H1 (cell line): Measurements from ENCODE around the gene EOLA1. TPM values are rescaled to one million over a fixed set of nuclear protein-coding genes. Genes with fewer than 3 reads are reported as not detected.
"Not testable (repeated sequence)": the region's sequence is repeated elsewhere in the genome, so short reads cannot be mapped to it uniquely, and the experiment has no call there.

ENCODE experiments used
- CTCF ChIA-PET: fragments of 300-600 bp; sonication (Branson Sonifier 250); formaldehyde crosslinking; loops from one replicate; lab custom pipeline; 2021; ENCODE audit not compliant: partially characterized antibody; lab: Charles Lee
- POLR2A ChIA-PET: fragments of 300-600 bp; sonication (Branson Sonifier 250); formaldehyde crosslinking; loops from one replicate; lab custom pipeline; 2021; ENCODE audit warnings: inconsistent platforms; ENCODE audit not compliant: partially characterized antibody; lab: Charles Lee
- DNase-seq, 2 experiments: peaks; one replicate each; pipeline versions ENCODE4 v3.0.0 to v3.0.0-alpha.2; 2010 to 2022; ENCODE audit warnings: low spot score in 2 of 2, low read depth in 1 of 2, mixed read lengths in 1 of 2
- FAIRE-seq: peaks from 2 replicates; lab custom pipeline; 2011; peaks lifted over from hg19 to GRCh38; lab: Jason Lieb, UNC
- H2AFZ ChIP-seq: 2 replicates; pipeline ENCODE4 v1.8.1; 2012; ENCODE audit warnings: low read length, inconsistent platforms
- H2AK5ac ChIP-seq: 2 replicates; pipeline ENCODE4 v1.6.1; 2013; ENCODE audit warnings: low read depth, low read length
- H2BK120ac ChIP-seq: replicated peaks from 2 replicates; pipeline ENCODE3; 2013; ENCODE audit warnings: low read depth, low read length, inconsistent platforms
- H2BK12ac ChIP-seq: 2 replicates; pipeline ENCODE4 v1.6.1; 2013; ENCODE audit warnings: low read depth, low read length
- H2BK15ac ChIP-seq: 2 replicates; pipeline ENCODE4 v1.6.1; 2013; ENCODE audit warnings: low read length
- H2BK20ac ChIP-seq: 2 replicates; pipeline ENCODE4 v1.6.1; 2013; ENCODE audit warnings: low read length
- H2BK5ac ChIP-seq: 2 replicates; pipeline ENCODE4 v1.6.1; 2013; ENCODE audit warnings: low read depth, low read length
- H3K14ac ChIP-seq: 2 replicates; pipeline ENCODE4 v1.6.1; 2013; ENCODE audit warnings: inconsistent platforms; ENCODE audit not compliant: insufficient read length
- H3K18ac ChIP-seq: 2 replicates; pipeline ENCODE4 v1.6.1; 2013; ENCODE audit warnings: low read length; ENCODE audit errors: extremely low read depth
- H3K23ac ChIP-seq: 2 replicates; pipeline ENCODE4 v1.6.1; 2013; ENCODE audit warnings: inconsistent platforms; ENCODE audit not compliant: insufficient read length
- H3K23me2 ChIP-seq: 2 replicates; pipeline ENCODE4 v1.6.1; 2013; ENCODE audit warnings: low read depth, low read length
- H3K27ac ChIP-seq: 2 replicates; pipeline ENCODE4 v1.6.1; 2011; ENCODE audit warnings: low read depth, low read length, inconsistent platforms
- H3K27me3 ChIP-seq, 4 experiments: replicated peaks in 1 of 4; 1 replicate in 1 of 4; 2 replicates in 3 of 4; pipeline versions ENCODE4 v1.6.1 to v1.8.1; 2011 to 2013; ENCODE audit warnings: low read length in 3 of 4, mild to moderate bottlenecking in 3 of 4, inconsistent platforms in 2 of 4, mixed read lengths in 2 of 4, moderate library complexity in 1 of 4; ENCODE audit not compliant: control insufficient read depth in 3 of 4, insufficient read depth in 3 of 4; ENCODE audit errors: extremely low read depth in 1 of 4
- H3K36me3 ChIP-seq, 4 experiments: 2 replicates each; pipeline versions ENCODE4 v1.6.1 to v1.8.1; 2011 to 2013; ENCODE audit warnings: mild to moderate bottlenecking in 4 of 4, low read length in 3 of 4, moderate library complexity in 2 of 4, control low read depth in 1 of 4, inconsistent platforms in 1 of 4; ENCODE audit not compliant: insufficient read depth in 4 of 4, control insufficient read depth in 2 of 4
- H3K4ac ChIP-seq: replicated peaks from 2 replicates; pipeline ENCODE3; 2013; ENCODE audit warnings: low read length, low read depth, mixed read lengths, inconsistent platforms; ENCODE audit not compliant: insufficient read length
- H3K4me1 ChIP-seq, 4 experiments: replicated peaks in 1 of 4; 1 replicate in 1 of 4; 2 replicates in 3 of 4; pipeline versions ENCODE4 v1.6.1 to v1.8.1; 2011 to 2013; ENCODE audit warnings: low read length in 3 of 4, inconsistent platforms in 2 of 4, mixed read lengths in 1 of 4; ENCODE audit not compliant: insufficient read depth in 4 of 4, control insufficient read depth in 3 of 4
- H3K4me2 ChIP-seq, 2 experiments: 2 replicates each; pipeline versions ENCODE4 v1.6.1 to v1.8.1; 2011 to 2013; ENCODE audit warnings: low read depth in 2 of 2, low read length in 2 of 2, control low read depth in 1 of 2, inconsistent platforms in 1 of 2, mild to moderate bottlenecking in 1 of 2; ENCODE audit not compliant: insufficient read depth in 1 of 2
- H3K4me3 ChIP-seq, 4 experiments: fragments of 200-600, 300-600 bp in 1 of 4; sonication (generic), shearing (Covaris generic), sonication (Bioruptor Twin) in 1 of 4; 2 replicates each; pipeline versions ENCODE4 v1.5.1 to v1.8.1; 2011 to 2016; ENCODE audit warnings: low read length in 4 of 4, low read depth in 3 of 4, control low read depth in 2 of 4, inconsistent platforms in 2 of 4, mild to moderate bottlenecking in 2 of 4, mixed read lengths in 1 of 4, moderate library complexity in 1 of 4; ENCODE audit not compliant: insufficient read depth in 2 of 4; ENCODE audit errors: extremely low read depth in 1 of 4
- H3K56ac ChIP-seq: replicated peaks from 2 replicates; pipeline ENCODE3; 2013; ENCODE audit warnings: low read depth, mild to moderate bottlenecking, mixed read lengths, low read length, inconsistent platforms; ENCODE audit not compliant: insufficient read length
- H3K79me1 ChIP-seq: 2 replicates; pipeline ENCODE4 v1.6.1; 2013; ENCODE audit warnings: low read depth, low read length, control low read depth
- H3K79me2 ChIP-seq, 2 experiments: 2 replicates each; pipeline versions ENCODE4 v1.6.1 to v1.8.1; 2012 to 2013; ENCODE audit warnings: low read length in 2 of 2, mild to moderate bottlenecking in 2 of 2, inconsistent platforms in 1 of 2; ENCODE audit not compliant: insufficient read depth in 2 of 2, control insufficient read depth in 1 of 2
- H3K9ac ChIP-seq, 4 experiments: replicated peaks in 1 of 4; 1 replicate in 1 of 4; 2 replicates in 3 of 4; pipeline versions ENCODE4 v1.6.1 to v1.8.1; 2011 to 2013; ENCODE audit warnings: low read depth in 3 of 4, low read length in 3 of 4, control low read depth in 2 of 4, mild to moderate bottlenecking in 2 of 4, moderate library complexity in 2 of 4, inconsistent platforms in 1 of 4; ENCODE audit errors: extremely low read depth in 1 of 4
- H3K9me3 ChIP-seq, 2 experiments: 2 replicates each; pipeline versions ENCODE4 v1.6.1 to v1.8.1; 2012 to 2013; ENCODE audit warnings: mild to moderate bottlenecking in 2 of 2, moderate library complexity in 2 of 2, control low read depth in 1 of 2, inconsistent platforms in 1 of 2, low read depth in 1 of 2, low read length in 1 of 2, mixed read lengths in 1 of 2; ENCODE audit not compliant: insufficient read depth in 2 of 2
- H4K20me1 ChIP-seq, 2 experiments: replicated peaks in 1 of 2; 2 replicates each; pipeline versions ENCODE3 to v1.8.1; 2011 to 2013; ENCODE audit warnings: inconsistent platforms in 2 of 2, low read length in 2 of 2, mild to moderate bottlenecking in 1 of 2; ENCODE audit not compliant: insufficient read depth in 2 of 2, control insufficient read depth in 1 of 2
- H4K5ac ChIP-seq: 2 replicates; pipeline ENCODE4 v1.6.1; 2013; ENCODE audit warnings: low read length, low read depth, mixed read lengths, inconsistent platforms; ENCODE audit not compliant: insufficient read length
- H4K8ac ChIP-seq: 2 replicates; pipeline ENCODE4 v1.8.0; 2013; ENCODE audit warnings: mild to moderate bottlenecking, moderate library complexity, low read length, inconsistent platforms; ENCODE audit not compliant: insufficient read depth; ENCODE audit errors: extremely low read depth
- H4K91ac ChIP-seq: replicated peaks from 2 replicates; pipeline ENCODE3; 2013; ENCODE audit warnings: low read length, mixed read lengths, inconsistent platforms; ENCODE audit not compliant: insufficient read length
- WGBS, 2 experiments: shearing (Covaris generic) in 1 of 2; methylation state at CpG; one replicate each; pipeline versions ENCODE4 v1.1.6 to v1.1.7; 2013 to 2015; ENCODE audit warnings: low lambda C conversion rate in 2 of 2, mixed read lengths in 2 of 2, inconsistent platforms in 1 of 2, low coverage in 1 of 2, missing lambda C conversion rate in 1 of 2; ENCODE audit not compliant: insufficient replicate concordance in 2 of 2, insufficient coverage in 1 of 2, insufficient read length in 1 of 2; ENCODE audit errors: extremely low coverage in 1 of 2, missing lambda C conversion rate in 1 of 2; 5-methylcytosine and 5-hydroxymethylcytosine counted together
- polyA plus RNA-seq, 7 experiments: library from polyadenylated mRNA; depleted of rRNA in 3 of 7; stranded (reverse) in 5 of 7; unstranded in 2 of 7; fragments of >200 nt in 5 of 7; fragments of 200-250 nt in 2 of 7; gene quantifications; 1 replicate in 5 of 7; 2 replicates in 1 of 7; 4 replicates in 1 of 7; pipeline versions ENCODE4 v1.2.1 to v1.2.3, GENCODE V29; 2011 to 2013; ENCODE audit warnings: missing spikeins in 2 of 7, mixed read lengths in 2 of 7
- total RNA-seq: library from RNA; stranded (reverse); fragmentation: NEBNext Ultra II Directional; extraction: Animal tissue kit (Norgen Biotek cat#: 25700); gene quantifications from 2 replicates; pipeline ENCODE4 v1.2.1, GENCODE V29; 2021

The EOLA1 gene
- total and polyA plus RNA-seq, 2 of the 8 experiments (the other 6 are each of a cell fraction or from before 2014, with no cell fraction given): 5.4 to 7.6 TPM

GRCh38 chrX:149555251-149555650, 14.4 kb downstream of the EOLA1 start:
- H2AK5ac ChIP-seq, H3K4me1 ChIP-seq, H2BK20ac ChIP-seq, H4K91ac ChIP-seq, CTCF ChIA-PET, H2BK5ac ChIP-seq, DNase-seq, H2BK15ac ChIP-seq, H4K5ac ChIP-seq, H3K27ac ChIP-seq, H4K20me1 ChIP-seq, H2AFZ ChIP-seq, H3K79me1 ChIP-seq, H3K23ac ChIP-seq, H3K27me3 ChIP-seq, H3K4me2 ChIP-seq, POLR2A ChIA-PET, H3K79me2 ChIP-seq, H2BK120ac ChIP-seq, H3K4ac ChIP-seq, H3K36me3 ChIP-seq, H3K4me3 ChIP-seq, H3K23me2 ChIP-seq, H3K9ac ChIP-seq, H3K18ac ChIP-seq, H3K9me3 ChIP-seq, H2BK12ac ChIP-seq, H3K14ac ChIP-seq, H3K56ac ChIP-seq, FAIRE-seq, H4K8ac ChIP-seq: not testable (repeated sequence)
- WGBS, 2 experiments: no CpG with 5 or more reads among the region's 4 CpGs
